OCI-LY3 (cell line): Measurements from ENCODE around the gene ADGRA3.

Source experiments
- H2AFZ ChIP-seq: fragments of 200-600, 300-600 bp; shearing (Covaris generic); 2 replicates; pipeline ENCODE4 v1.6.0; 2014; ENCODE audit warnings: antibody characterized with exemption, low read depth, low read length
- H3K27ac ChIP-seq: fragments of 200-600, 300-600 bp; sonication (generic); 2 replicates; pipeline ENCODE4 v1.5.1; 2014; ENCODE audit warnings: mild to moderate bottlenecking, low read length, moderate library complexity, mixed read lengths
- H3K27me3 ChIP-seq: fragments of 200-600, 300-600 bp; sonication (generic); 2 replicates; pipeline ENCODE4 v1.6.1; 2014; ENCODE audit warnings: low read depth, low read length, mixed read lengths
- H3K36me3 ChIP-seq: fragments of 200-600, 300-600 bp; sonication (generic); replicated peaks from 2 replicates; pipeline ENCODE3; 2014; ENCODE audit warnings: low read depth, low read length, mixed read lengths
- H3K4me1 ChIP-seq: fragments of 300-600, 200-600 bp; sonication (generic); 2 replicates; pipeline ENCODE4 v1.6.1; 2014; ENCODE audit warnings: low read length, mixed read lengths
- H3K4me2 ChIP-seq: fragments of 200-600, 300-600 bp; sonication (generic); 2 replicates; pipeline ENCODE4 v1.6.1; 2014; ENCODE audit warnings: low read length, mixed read lengths
- H3K4me3 ChIP-seq: fragments of 300-600, 200-600 bp; sonication (generic); 2 replicates; pipeline ENCODE4 v1.5.1; 2014; ENCODE audit warnings: antibody characterized with exemption, mild to moderate bottlenecking, low read length, moderate library complexity
- H3K79me2 ChIP-seq: fragments of 300-600, 200-600 bp; shearing (Covaris generic); 2 replicates; pipeline ENCODE4 v1.6.1; 2014; ENCODE audit warnings: mild to moderate bottlenecking, low read length, mixed read lengths
- H3K9ac ChIP-seq: fragments of 300-600, 200-600 bp; shearing (Covaris generic); 2 replicates; pipeline ENCODE4 v1.6.0; 2014; ENCODE audit warnings: mild to moderate bottlenecking, low read length, moderate library complexity
- H3K9me3 ChIP-seq: fragments of 200-600, 300-600 bp; shearing (Covaris generic); 2 replicates; pipeline ENCODE4 v1.6.1; 2014; ENCODE audit warnings: low read length, mixed read lengths; ENCODE audit not compliant: insufficient read depth
- H4K20me1 ChIP-seq: fragments of 200-600, 300-600 bp; sonication (generic); 2 replicates; pipeline ENCODE4 v1.6.1; 2016; ENCODE audit warnings: low read length, mixed read lengths; ENCODE audit not compliant: insufficient read depth
- CTCF ChIP-seq: fragments of 200-600, 300-600 bp; sonication (generic); IDR thresholded peaks from 2 replicates; pipeline ENCODE4 v1.5.1; 2014; ENCODE audit warnings: antibody characterized with exemption, low read length, low read depth
- EZH2phosphoT487 ChIP-seq: fragments of 200-600 bp; shearing (Covaris generic); IDR thresholded peaks from 2 replicates; pipeline ENCODE4 v1.6.1; 2018; ENCODE audit warnings: antibody characterized with exemption, mixed run types, low read depth

ADGRA3 gene

GRCh38 chr4:22430626-22431025, 85.2 kb downstream of the ADGRA3 start:
- Histone ChIP-seq H3K36me3 (no peaks in the 10 kb centered on the region), H3K9me3 (no peaks in the 10 kb centered on the region), H2AFZ (no peak overlapping the region), H3K9ac (no peak overlapping the region), H4K20me1 (no peaks in the 10 kb centered on the region), H3K27me3 (no peaks in the 10 kb centered on the region), H3K4me2 (no peak overlapping the region), H3K4me3 (no peak overlapping the region), H3K27ac (no peak overlapping the region), H3K4me1 (0 out of 2 replicates have a peak, but pooled peaks cover 2% of the 10 kb centered on the region), H3K79me2 (no peaks in the 10 kb centered on the region)
- TF ChIP-seq CTCF (no peak), EZH2phosphoT487 (no peak)

GRCh38 chr4:22428441-22428840, 87.4 kb downstream of the ADGRA3 start:
- TF ChIP-seq CTCF (no peak), EZH2phosphoT487 (no peak)
- no peak overlapping the region for H3K4me3 ChIP-seq
- no peaks in the 10 kb centered on the region for H4K20me1 ChIP-seq
- H3K79me2 ChIP-seq, result no peaks in the 10 kb centered on the region
- no peak overlapping the region for H2AFZ ChIP-seq
- no peaks in the 10 kb centered on the region for H3K9me3 ChIP-seq
- no peak overlapping the region for H3K9ac ChIP-seq
- no peaks in the 10 kb centered on the region for H3K36me3 ChIP-seq
- 0 out of 2 replicates have a peak, but pooled peaks cover 2% of the 10 kb centered on the region for H3K4me1 ChIP-seq
- H3K27ac ChIP-seq, result no peak overlapping the region
- H3K4me2 ChIP-seq, result no peak overlapping the region
- no peaks in the 10 kb centered on the region for H3K27me3 ChIP-seq

- Histone ChIP-seq H3K9me3 (no peaks in the 10 kb centered on the region), H3K9ac (no peak overlapping the region), H3K4me1 (0 out of 2 replicates have a peak, but pooled peaks cover 2% of the 10 kb centered on the region), H3K4me3 (no peak overlapping the region), H3K36me3 (no peaks in the 10 kb centered on the region), H3K27me3 (no peaks in the 10 kb centered on the region), H3K27ac (no peak overlapping the region), H3K79me2 (no peaks in the 10 kb centered on the region), H3K4me2 (no peak overlapping the region), H4K20me1 (no peaks in the 10 kb centered on the region), H2AFZ (no peak overlapping the region)
- TF ChIP-seq EZH2phosphoT487, result no peak
- no peak for TF ChIP-seq CTCF
These were observed 88.2 kb downstream of the ADGRA3 start for GRCh38 chr4:22427675-22428074.

- Histone ChIP-seq H3K4me2 (no peak overlapping the region), H3K4me1 (no peaks in the 10 kb centered on the region), H2AFZ (no peak overlapping the region), H3K27me3 (no peaks in the 10 kb centered on the region), H3K27ac (no peak overlapping the region), H3K79me2 (no peaks in the 10 kb centered on the region), H3K9me3 (no peaks in the 10 kb centered on the region), H3K4me3 (no peak overlapping the region), H4K20me1 (no peaks in the 10 kb centered on the region), H3K9ac (no peak overlapping the region), H3K36me3 (no peaks in the 10 kb centered on the region)
- no peak for TF ChIP-seq CTCF
- TF ChIP-seq EZH2phosphoT487, result no peak
These were observed 95.6 kb downstream of the ADGRA3 start for GRCh38 chr4:22420291-22420690.
